ENCODE results near the gene IFITM5. TPM values are rescaled to one million over a fixed set of nuclear protein-coding genes. Genes with fewer than 3 reads are reported as not detected.
"Not testable (repeated sequence)": the region's sequence is repeated elsewhere in the genome, so short reads cannot be mapped to it uniquely, and the experiment has no call there.

IFITM5 gene
- total and polyA plus RNA-seq, 4 donors, result not detected

DNA sequence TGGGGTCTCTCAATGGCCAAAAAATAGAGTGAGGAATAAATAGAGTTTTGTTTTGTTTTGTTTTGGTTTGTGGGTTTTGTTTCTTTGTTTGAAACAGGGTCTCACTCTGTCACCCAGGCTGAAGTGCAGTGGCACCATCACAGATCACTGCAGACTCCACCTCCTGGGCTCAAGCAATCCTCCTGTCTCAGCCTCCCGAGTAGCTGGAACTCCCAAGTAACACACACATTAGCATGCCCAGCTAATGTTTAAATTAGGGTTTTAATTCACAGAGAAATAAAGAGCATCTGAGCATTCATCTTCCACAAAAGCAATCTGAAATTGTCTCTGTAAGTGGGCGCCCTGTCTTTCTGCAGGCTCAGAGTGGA lies 30.5 kb upstream of the IFITM5 start:
- Histone ChIP-seq H3K27me3 (ENCODE audit: control insufficient read depth in 3 of 3, insufficient read depth in 3 of 3, low read length in 2 of 3) (no peaks in the 10 kb centered on the region), H3K27ac (ENCODE audit: low read depth in 1 of 2, low read length in 1 of 2) (no peak overlapping the region)
- 94 to 99% methylated on average over 2 of the region's 2 CpGs for WGBS, 2 donors

DNA sequence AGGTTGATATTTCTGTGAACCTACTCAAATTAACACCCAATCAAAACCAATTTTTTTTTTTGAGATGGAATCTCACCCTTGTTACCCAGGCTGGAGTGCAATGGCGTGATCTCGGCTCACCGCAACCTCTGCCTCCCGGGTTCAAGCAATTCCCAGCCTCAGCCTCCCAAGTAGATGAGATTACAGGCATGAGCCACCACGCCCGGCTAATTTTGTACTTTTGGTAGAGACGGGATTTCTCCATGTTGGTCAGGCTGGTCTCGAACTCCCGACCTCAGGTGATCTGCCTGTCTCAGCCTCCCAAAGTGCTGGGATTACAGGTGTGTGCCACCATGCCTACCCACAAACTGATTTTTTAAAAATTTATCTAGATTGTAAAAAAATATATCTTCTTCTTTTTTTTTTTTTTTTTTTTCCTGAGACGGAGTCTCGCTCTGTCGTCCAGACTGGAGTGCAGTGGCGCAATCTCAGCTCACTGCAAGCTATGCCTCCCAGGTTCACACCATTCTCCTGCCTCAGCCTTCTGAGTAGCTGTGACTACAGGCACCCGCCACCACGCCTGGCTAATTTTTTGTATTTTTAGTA lies 29.3 kb upstream of the IFITM5 start:
- H3K27ac ChIP-seq (ENCODE audit: low read depth in 1 of 2, low read length in 1 of 2); H3K9me3 ChIP-seq (ENCODE audit: control insufficient read depth in 4 of 4, insufficient read depth in 3 of 4, low read length in 3 of 4); ATAC-seq (ENCODE audit: insufficient read depth, low FRiP score); DNase-seq; H3K9ac ChIP-seq (ENCODE audit: insufficient read depth in 1 of 2, low read length in 2 of 2); H3K4me3 ChIP-seq; H3K27me3 ChIP-seq (ENCODE audit: control insufficient read depth in 3 of 3, insufficient read depth in 3 of 3, low read length in 2 of 3); H3K36me3 ChIP-seq (ENCODE audit: control insufficient read depth in 4 of 4, insufficient read depth in 4 of 4, low read length in 4 of 4): not testable (repeated sequence)
- 85 to 93% methylated on average over 15 of the region's 15 CpGs for WGBS, 2 donors
- H3K4me1 ChIP-seq (ENCODE audit: control insufficient read depth in 5 of 5, insufficient read depth in 5 of 5, low read length in 5 of 5), result peaks cover 0 to 42% (median 12%) of the 10 kb centered on the region in 5 donors

More for the DNA sequence above, 30.5 kb upstream of the IFITM5 start:
- DNase-seq, result no peak
- no peak overlapping the region for H3K4me3 ChIP-seq
- H3K9ac ChIP-seq (ENCODE audit: insufficient read depth in 1 of 2, low read length in 2 of 2), result no peak overlapping the region
- peaks cover 0 to 39% (median 16%) of the 10 kb centered on the region in 5 donors for H3K4me1 ChIP-seq (ENCODE audit: control insufficient read depth in 5 of 5, insufficient read depth in 5 of 5, low read length in 5 of 5)
- no peak for ATAC-seq (ENCODE audit: insufficient read depth, low FRiP score)
- no peaks in the 10 kb centered on the region for H3K36me3 ChIP-seq (ENCODE audit: control insufficient read depth in 4 of 4, insufficient read depth in 4 of 4, low read length in 4 of 4)
- TF ChIP-seq, protein P1, sequence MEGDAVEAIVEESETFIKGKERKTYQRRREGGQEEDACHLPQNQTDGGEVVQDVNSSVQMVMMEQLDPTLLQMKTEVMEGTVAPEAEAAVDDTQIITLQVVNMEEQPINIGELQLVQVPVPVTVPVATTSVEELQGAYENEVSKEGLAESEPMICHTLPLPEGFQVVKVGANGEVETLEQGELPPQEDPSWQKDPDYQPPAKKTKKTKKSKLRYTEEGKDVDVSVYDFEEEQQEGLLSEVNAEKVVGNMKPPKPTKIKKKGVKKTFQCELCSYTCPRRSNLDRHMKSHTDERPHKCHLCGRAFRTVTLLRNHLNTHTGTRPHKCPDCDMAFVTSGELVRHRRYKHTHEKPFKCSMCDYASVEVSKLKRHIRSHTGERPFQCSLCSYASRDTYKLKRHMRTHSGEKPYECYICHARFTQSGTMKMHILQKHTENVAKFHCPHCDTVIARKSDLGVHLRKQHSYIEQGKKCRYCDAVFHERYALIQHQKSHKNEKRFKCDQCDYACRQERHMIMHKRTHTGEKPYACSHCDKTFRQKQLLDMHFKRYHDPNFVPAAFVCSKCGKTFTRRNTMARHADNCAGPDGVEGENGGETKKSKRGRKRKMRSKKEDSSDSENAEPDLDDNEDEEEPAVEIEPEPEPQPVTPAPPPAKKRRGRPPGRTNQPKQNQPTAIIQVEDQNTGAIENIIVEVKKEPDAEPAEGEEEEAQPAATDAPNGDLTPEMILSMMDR (IDR thresholded peaks at IDR 0.05; ENCODE audit: control extremely low read depth, extremely low read depth), result no peak
- H3K9me3 ChIP-seq (ENCODE audit: control insufficient read depth in 4 of 4, insufficient read depth in 3 of 4, low read length in 3 of 4), result peaks cover 0 to 3% (median 0%) of the 10 kb centered on the region in 4 donors

DNA sequence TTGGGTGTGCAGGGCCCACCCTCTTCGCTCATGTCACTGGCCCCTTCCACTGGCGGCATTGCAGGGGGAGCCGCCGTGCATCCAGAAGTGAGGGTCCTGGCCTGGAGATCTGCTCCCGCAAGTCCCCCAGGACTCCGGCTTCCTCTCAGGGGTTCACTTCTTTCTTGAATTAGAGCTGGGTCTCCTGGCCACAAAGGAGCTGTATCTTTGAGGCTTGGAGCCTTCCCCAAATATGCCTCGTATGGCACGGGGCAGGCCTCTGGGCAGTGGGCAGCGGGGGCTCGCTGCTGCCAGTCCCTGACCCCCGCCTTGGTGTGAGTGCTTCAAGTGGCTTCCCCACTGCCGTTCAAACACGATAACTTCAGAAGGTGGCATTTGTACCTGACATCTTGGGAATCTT lies 28.7 kb upstream of the IFITM5 start:
- Histone ChIP-seq H3K9ac (ENCODE audit: insufficient read depth in 1 of 2, low read length in 2 of 2) (no peak overlapping the region), H3K27ac (ENCODE audit: low read depth in 1 of 2, low read length in 1 of 2) (peak overlapping the region in 1 of 2 donors; percentile 5), H3K36me3 (ENCODE audit: control insufficient read depth in 4 of 4, insufficient read depth in 4 of 4, low read length in 4 of 4) (no peaks in the 10 kb centered on the region), H3K27me3 (ENCODE audit: control insufficient read depth in 3 of 3, insufficient read depth in 3 of 3, low read length in 2 of 3) (no peaks in the 10 kb centered on the region), H3K9me3 (ENCODE audit: control insufficient read depth in 4 of 4, insufficient read depth in 3 of 4, low read length in 3 of 4) (no peaks in the 10 kb centered on the region), H3K4me1 (ENCODE audit: control insufficient read depth in 5 of 5, insufficient read depth in 5 of 5, low read length in 5 of 5) (peaks cover 0 to 42% (median 12%) of the 10 kb centered on the region in 5 donors), H3K4me3 (no peak overlapping the region)
- ATAC-seq (ENCODE audit: insufficient read depth, low FRiP score) (no peak), DNase-seq (no peak)
- TF ChIP-seq, protein P1 (IDR thresholded peaks at IDR 0.05; ENCODE audit: control extremely low read depth, extremely low read depth), result no peak
- 96 to 97% methylated on average over 13 of the region's 13 CpGs for WGBS, 2 donors

DNA sequence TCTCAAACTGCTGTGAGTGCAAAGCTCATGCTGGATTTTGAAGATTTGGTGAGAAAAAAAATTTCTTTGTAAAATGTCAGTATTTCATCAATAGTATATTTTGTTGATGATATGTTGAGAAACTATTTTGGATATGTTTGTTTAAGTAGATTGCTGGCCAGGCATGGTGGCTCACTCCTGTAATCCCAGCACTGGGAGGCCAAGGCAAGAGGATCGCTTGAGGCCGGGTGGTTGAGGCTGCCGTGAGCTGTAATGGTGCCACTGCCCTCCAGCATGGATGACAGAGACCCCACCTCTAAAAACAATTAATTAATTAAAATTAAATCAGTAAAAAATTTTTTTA lies 28.2 kb upstream of the IFITM5 start:
- no peaks in the 10 kb centered on the region for H3K9me3 ChIP-seq (ENCODE audit: control insufficient read depth in 4 of 4, insufficient read depth in 3 of 4, low read length in 3 of 4)
- WGBS, 2 donors, result 97 to 98% methylated on average over 3 of the region's 3 CpGs
- no peak for DNase-seq
- peaks cover 0 to 42% (median 12%) of the 10 kb centered on the region in 5 donors for H3K4me1 ChIP-seq (ENCODE audit: control insufficient read depth in 5 of 5, insufficient read depth in 5 of 5, low read length in 5 of 5)
- peak overlapping the region in 1 of 2 donors; percentile 64 for H3K9ac ChIP-seq (ENCODE audit: insufficient read depth in 1 of 2, low read length in 2 of 2)
- no peak overlapping the region for H3K4me3 ChIP-seq
- H3K27ac ChIP-seq (ENCODE audit: low read depth in 1 of 2, low read length in 1 of 2), result peak overlapping the region; percentile 83 to 91
- TF ChIP-seq, protein P1 (IDR thresholded peaks at IDR 0.05; ENCODE audit: control extremely low read depth, extremely low read depth), result no peak
- no peaks in the 10 kb centered on the region for H3K36me3 ChIP-seq (ENCODE audit: control insufficient read depth in 4 of 4, insufficient read depth in 4 of 4, low read length in 4 of 4)
- no peak for ATAC-seq (ENCODE audit: insufficient read depth, low FRiP score)
- no peaks in the 10 kb centered on the region for H3K27me3 ChIP-seq (ENCODE audit: control insufficient read depth in 3 of 3, insufficient read depth in 3 of 3, low read length in 2 of 3)

Measured in lung (tissue), 12 donors.